Large intestine (tissue), 3 donors: ENCODE data around the gene MARCO. TPM values are rescaled to one million over a fixed set of nuclear protein-coding genes. Genes with fewer than 3 reads are reported as not detected.

ENCODE experiments used
- DNase-seq, 2 donors: peaks; one replicate each; pipeline versions ENCODE4 v3.0.0 to v3.0.0-alpha.2; 2013
- H3K27ac ChIP-seq: one replicate; pipeline ENCODE4 v1.5.1; 2013; ENCODE audit warnings: low read length
- H3K27me3 ChIP-seq: 2 replicates; pipeline ENCODE4 v1.6.1; 2013; ENCODE audit warnings: low read length; ENCODE audit not compliant: control insufficient read depth, insufficient read depth
- H3K36me3 ChIP-seq: 2 replicates; pipeline ENCODE4 v1.6.1; 2013; ENCODE audit warnings: low read length; ENCODE audit not compliant: control insufficient read depth, insufficient read depth
- H3K4me1 ChIP-seq: one replicate; pipeline ENCODE4 v1.6.1; 2013; ENCODE audit warnings: low read length; ENCODE audit not compliant: control insufficient read depth, insufficient read depth
- H3K4me3 ChIP-seq: one replicate; pipeline ENCODE4 v1.5.1; 2013; ENCODE audit warnings: low read length
- H3K9me3 ChIP-seq: one replicate; pipeline ENCODE4 v1.6.1; 2013; ENCODE audit warnings: mild to moderate bottlenecking, low read depth, low read length, moderate library complexity; ENCODE audit not compliant: control insufficient read depth
- WGBS: methylation state at CpG from one replicate; pipeline ENCODE4 v1.1.5; 2013; ENCODE audit warnings: low lambda C conversion rate; ENCODE audit not compliant: insufficient coverage; 5-methylcytosine and 5-hydroxymethylcytosine counted together
- polyA plus RNA-seq: library from polyadenylated mRNA; unstranded; fragments of 120-200 nt; gene quantifications from one replicate; pipeline ENCODE4 v1.2.1, GENCODE V29; 2013

Gene MARCO
- polyA plus RNA-seq, 1 donor = 0.18 TPM

DNA sequence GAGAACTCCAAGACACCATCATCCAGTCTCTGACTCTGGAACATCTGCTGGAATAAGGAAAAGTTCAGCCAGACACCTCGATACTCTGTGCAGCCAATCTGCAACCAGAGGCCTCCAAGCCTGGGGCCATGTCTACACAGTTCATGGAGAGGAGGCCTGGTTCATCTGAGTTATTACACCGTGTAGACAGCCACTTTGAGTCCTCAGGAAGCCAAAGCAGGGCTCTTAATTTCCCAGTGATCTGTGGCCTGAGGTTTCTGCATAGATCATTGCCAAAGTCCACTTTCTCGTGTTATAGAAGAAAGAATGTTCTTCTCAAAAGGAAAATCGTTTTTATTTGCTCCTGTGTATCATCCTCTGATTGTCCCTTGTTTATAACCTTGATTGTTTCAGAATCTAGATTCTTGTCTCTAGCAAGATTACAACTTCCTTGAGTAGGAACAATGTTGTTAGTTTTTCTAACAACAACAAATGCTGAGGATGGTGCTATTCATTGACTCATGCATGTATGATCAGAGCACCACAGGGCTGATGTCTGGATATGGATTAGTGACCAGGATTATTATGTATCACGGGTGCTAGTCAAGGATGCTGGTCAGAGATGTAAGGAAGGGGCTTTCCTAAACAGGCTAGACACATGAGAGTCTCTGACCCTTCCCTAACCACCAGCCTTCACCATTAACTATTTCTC is 30.7 kb upstream of the MARCO start:
- DNase-seq = no peak
- Histone ChIP-seq H3K9me3 (no peaks in the 10 kb centered on the region), H3K27me3 (peaks cover 9% of the 10 kb centered on the region), H3K27ac (no peak overlapping the region), H3K4me1 (no peaks in the 10 kb centered on the region), H3K4me3 (no peak overlapping the region), H3K36me3 (no peaks in the 10 kb centered on the region)
- WGBS = 65% methylated on average over 2 of the region's 5 CpGs

DNA sequence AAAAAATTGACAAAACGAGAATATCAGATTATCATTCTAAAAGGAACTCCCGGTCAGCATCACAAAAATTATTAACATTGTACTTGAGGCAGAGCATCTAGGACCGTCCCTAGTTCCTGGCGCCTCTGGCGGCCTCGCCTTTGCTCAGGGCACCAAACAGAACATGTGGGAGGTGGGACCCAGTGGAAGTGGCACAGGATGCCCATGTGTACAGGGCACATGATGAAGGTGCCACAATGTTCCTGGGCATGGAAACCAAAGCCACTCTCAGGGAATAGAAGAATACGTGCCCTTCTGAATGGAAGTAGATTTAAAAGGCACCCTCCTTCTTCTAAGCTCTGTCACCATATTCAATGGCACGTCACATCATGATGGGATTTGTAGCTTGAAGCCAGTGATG is 30.1 kb upstream of the MARCO start:
- H3K9me3 ChIP-seq = no peaks in the 10 kb centered on the region
- H3K4me3 ChIP-seq = no peak overlapping the region
- peaks cover 9% of the 10 kb centered on the region for H3K27me3 ChIP-seq
- 100% methylated on average over 1 of the region's 8 CpGs for WGBS
- no peaks in the 10 kb centered on the region for H3K4me1 ChIP-seq
- no peak for DNase-seq
- H3K27ac ChIP-seq = no peak overlapping the region
- H3K36me3 ChIP-seq = no peaks in the 10 kb centered on the region

DNA sequence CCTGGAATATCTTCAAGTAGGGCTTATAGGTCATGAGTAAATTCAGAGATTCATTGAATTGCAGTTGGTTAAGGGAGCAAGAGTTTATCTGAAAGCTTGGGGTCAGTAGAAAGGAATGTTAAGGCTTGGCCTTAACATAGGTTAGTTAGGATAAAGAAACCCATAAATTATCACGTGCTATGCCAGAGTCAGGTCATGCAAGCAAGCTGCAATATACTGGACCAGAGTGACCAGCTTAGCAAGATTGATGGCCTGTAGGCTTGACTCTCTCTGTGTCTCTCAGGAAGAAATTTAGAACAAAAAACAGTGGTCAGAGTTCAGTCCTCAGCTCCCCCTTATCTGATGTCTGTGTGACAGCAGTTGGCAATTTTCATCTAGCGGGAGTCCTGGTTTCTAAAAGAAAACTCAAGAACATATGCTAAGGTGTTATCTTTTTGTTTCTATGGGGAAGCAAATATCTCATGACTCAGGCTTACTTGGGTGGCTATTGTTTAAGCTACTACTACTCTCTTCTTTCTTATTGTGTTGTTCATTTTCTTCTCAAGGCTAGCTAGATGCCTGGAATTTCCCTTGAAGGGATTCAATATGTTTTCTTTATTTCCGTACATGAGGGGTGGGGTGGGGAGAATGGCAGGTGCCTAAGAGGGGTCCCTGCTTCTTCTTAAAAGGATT is 28.7 kb upstream of the MARCO start:
- no peaks in the 10 kb centered on the region for H3K9me3 ChIP-seq
- H3K4me3 ChIP-seq = no peak overlapping the region
- no peaks in the 10 kb centered on the region for H3K36me3 ChIP-seq
- H3K27me3 ChIP-seq = peaks cover 6% of the 10 kb centered on the region
- WGBS = no CpG with 5 or more reads among the region's 3 CpGs
- H3K27ac ChIP-seq = no peak overlapping the region
- no peaks in the 10 kb centered on the region for H3K4me1 ChIP-seq
- no peak for DNase-seq

DNA sequence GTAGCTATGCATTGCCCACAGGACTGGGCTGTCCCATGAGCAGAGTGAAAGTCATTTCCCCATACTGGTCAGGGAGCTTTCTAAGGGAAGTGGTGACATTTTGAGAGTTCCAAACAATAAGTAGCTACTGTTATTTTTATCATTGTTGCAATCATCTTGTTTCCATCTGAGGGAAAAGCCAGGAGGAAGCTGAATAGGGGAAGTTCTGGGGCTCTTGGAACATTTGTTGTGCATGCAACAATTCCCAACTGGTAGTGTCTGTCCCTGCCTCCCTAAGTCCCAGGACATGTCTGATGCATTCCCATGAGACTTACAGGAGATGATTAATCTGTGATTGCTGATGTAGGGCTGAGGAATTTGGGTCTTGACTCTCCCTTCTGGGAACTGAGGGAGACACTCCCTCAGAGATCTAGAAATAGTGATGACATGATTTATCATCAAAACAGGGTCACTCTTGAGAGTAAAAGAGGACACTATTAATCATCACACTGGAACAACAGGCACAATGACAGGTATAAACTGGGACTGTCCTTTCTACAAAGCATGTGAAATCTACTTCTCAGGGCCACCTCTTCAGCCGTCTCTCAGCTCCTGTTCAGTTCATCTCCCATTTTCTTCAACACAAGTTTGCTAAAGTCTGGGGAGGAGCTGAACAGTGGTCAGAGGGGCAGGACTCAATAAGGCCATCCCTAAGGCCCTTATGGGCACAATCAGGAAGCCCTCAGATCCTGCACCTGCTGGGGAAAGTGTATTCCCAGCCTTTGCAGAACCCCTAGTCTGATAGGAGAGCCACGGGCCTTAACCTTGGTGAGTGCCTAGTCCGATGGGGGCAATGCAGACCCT is 28.0 kb upstream of the MARCO start:
- Histone ChIP-seq H3K4me1 (no peaks in the 10 kb centered on the region), H3K27me3 (peaks cover 6% of the 10 kb centered on the region), H3K27ac (no peak overlapping the region), H3K4me3 (no peak overlapping the region), H3K9me3 (no peaks in the 10 kb centered on the region), H3K36me3 (no peaks in the 10 kb centered on the region)
- no CpG with 5 or more reads among the region's 3 CpGs for WGBS
- no peak for DNase-seq

DNA sequence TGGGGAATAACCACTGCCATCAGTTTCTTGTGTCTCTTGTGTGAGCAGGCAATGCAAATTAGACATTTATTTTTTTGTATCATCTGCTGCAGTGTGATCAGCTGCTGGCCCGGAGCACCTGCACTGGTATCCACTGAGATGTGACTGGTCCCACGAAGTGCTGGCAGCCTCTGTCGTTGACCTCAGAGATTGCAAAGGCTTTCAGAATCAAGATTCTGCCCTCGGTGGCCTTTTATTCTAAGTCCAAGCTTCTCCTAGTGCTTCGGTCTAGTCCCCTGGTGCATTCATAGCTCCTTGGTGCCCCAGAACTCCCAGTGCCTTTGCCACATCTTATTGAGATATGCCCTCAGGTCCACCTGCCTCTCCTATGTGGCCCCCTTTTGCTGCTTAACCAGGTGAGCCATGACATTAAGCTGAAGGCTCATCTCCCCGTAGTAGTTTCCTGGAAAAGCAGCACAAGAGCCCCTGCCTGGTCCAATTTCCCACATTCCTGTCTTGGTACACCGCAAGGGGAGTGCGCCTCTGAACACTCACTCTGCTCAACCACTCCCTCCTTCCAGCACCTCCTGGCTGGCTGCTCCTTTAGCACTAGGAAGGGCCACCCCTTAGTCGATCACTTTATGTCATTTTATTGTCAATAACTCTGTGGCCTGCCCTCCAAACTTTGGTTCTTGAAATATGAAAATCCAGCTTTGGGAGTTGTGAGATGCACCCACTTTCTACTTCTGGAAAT is 27.1 kb upstream of the MARCO start:
- Histone ChIP-seq H3K9me3 (no peaks in the 10 kb centered on the region), H3K4me1 (no peaks in the 10 kb centered on the region), H3K36me3 (no peaks in the 10 kb centered on the region), H3K27me3 (peaks cover 6% of the 10 kb centered on the region), H3K27ac (no peak overlapping the region), H3K4me3 (no peak overlapping the region)
- DNase-seq = no peak
- WGBS = no CpG with 5 or more reads among the region's 9 CpGs

DNA sequence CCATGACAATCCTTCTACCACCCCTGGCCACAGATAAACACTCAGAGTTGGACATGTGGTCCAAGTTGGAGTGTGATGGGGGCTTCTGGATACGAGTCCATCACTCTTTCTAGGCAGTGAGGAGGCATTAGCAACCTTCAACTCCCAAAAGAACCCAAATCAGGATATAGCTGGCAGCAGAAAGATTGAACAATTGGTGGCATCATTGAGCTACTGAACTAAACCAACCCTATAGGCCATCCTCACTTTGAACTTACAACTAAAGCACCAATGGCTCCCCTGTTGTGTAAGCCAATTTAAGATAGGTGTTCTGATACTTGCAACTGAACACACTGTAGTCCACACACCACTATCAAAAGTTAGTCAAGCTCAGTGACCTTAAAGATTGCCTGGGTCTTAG is 24.0 kb upstream of the MARCO start:
- Histone ChIP-seq H3K4me1 (no peaks in the 10 kb centered on the region), H3K27ac (no peak overlapping the region), H3K36me3 (no peaks in the 10 kb centered on the region), H3K4me3 (no peak overlapping the region), H3K9me3 (no peaks in the 10 kb centered on the region), H3K27me3 (peaks cover 6% of the 10 kb centered on the region)
- WGBS = no CpG with 5 or more reads among the region's 1 CpG
- no peak for DNase-seq

- Histone ChIP-seq H3K4me1 (no peaks in the 10 kb centered on the region), H3K27me3 (no peaks in the 10 kb centered on the region), H3K9me3 (no peaks in the 10 kb centered on the region), H3K36me3 (no peaks in the 10 kb centered on the region), H3K27ac (no peak overlapping the region), H3K4me3 (no peak overlapping the region)
- 90% methylated on average over 4 of the region's 7 CpGs for WGBS
- DNase-seq = no peak
Observed at GRCh38 chr2:118921646-118922045, 20.3 kb upstream of the MARCO start.

DNA sequence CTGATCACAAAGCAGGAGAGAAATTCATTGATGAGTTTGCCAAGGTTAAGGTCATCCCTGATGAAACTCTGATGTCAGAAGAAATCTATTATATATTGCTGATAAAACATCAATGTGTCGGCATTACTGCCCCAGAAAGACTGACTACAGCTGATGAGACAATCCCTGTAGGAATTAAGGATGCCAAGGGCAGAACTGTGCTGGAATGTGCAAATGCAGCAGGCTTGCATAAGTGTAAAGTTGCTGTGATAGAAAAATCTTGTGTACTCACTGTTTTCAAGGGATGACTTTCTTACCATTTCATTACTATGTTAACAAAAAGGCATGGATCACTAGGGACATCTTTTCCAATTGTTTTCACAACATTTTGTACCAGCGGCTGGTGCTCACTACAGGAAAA is 19.7 kb upstream of the MARCO start:
- DNase-seq = no peak
- no peaks in the 10 kb centered on the region for H3K4me1 ChIP-seq
- H3K4me3 ChIP-seq = no peak overlapping the region
- H3K27me3 ChIP-seq = peaks cover 3% of the 10 kb centered on the region
- H3K27ac ChIP-seq = no peak overlapping the region
- H3K36me3 ChIP-seq = no peaks in the 10 kb centered on the region
- WGBS = 100% methylated on average over 1 of the region's 2 CpGs
- H3K9me3 ChIP-seq = no peaks in the 10 kb centered on the region

DNA sequence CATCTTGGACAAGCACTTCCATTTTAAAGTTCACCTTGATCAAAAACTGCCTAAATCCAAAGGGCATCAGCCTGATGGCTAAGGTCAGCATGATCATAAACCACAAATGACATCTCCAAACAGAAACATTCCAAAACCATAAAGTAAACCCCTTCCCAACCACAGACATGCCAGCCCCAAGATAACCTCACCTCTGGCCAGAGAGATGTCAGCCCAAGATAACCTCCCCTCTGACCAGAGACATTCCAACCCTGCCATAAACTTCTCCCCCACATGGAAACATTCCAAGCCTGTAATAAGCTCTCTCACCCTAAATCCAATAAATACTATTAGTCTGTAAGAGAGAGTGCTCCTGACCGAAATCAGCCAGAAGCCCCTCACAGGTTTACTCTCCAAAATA is 18.6 kb upstream of the MARCO start:
- DNase-seq = no peak
- Histone ChIP-seq H3K27ac (no peak overlapping the region), H3K27me3 (peaks cover 3% of the 10 kb centered on the region), H3K9me3 (no peaks in the 10 kb centered on the region), H3K36me3 (no peaks in the 10 kb centered on the region), H3K4me3 (no peak overlapping the region), H3K4me1 (no peaks in the 10 kb centered on the region)
- WGBS = no CpG with 5 or more reads among the region's 1 CpG

DNA sequence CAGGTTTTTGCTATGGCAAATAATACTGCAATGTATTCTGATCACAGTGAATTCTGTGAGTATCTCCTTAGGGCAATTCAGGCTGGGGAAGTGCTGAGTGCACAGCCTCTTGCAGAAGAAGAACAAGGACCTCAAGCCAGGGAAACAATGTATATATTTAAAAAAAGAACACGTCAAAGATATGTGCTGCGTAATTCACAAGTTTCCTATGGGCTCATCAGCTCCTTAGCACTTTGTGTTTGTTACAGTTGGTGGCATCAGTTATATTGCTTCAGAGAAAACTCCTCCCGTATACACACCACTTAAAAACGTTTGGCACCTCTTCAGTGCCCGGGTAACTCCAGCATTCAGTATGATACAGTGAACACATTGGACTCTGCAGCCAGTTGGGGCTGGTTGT is 16.5 kb upstream of the MARCO start:
- WGBS = no CpG with 5 or more reads among the region's 5 CpGs
- Histone ChIP-seq H3K4me3 (no peak overlapping the region), H3K4me1 (no peaks in the 10 kb centered on the region), H3K27ac (no peak overlapping the region), H3K36me3 (no peaks in the 10 kb centered on the region), H3K9me3 (no peaks in the 10 kb centered on the region), H3K27me3 (peaks cover 3% of the 10 kb centered on the region)
- DNase-seq = no peak
